ENCODE measurements around the gene DYRK2. TPM values are rescaled to one million over a fixed set of nuclear protein-coding genes. Genes with fewer than 3 reads are reported as not detected.

The DYRK2 gene
- 8.9 to 13.3 TPM (median 11.1 TPM) in 5 replicates for total RNA-seq (2022; extraction: Qiagen RNA extraction)

GRCh38 chr12:67648521-67649260 lies at the start of gene DYRK2:
Gene DYRK2, plus strand, starts transcription at chr12:67648745. Its CDS starts 389 bp downstream, at chr12:67649134.

